Regular cardiac myocyte (primary cell): ENCODE data around the gene MAPK8. TPM values are rescaled to one million over a fixed set of nuclear protein-coding genes. Genes with fewer than 3 reads are reported as not detected.

Experiments
- total RNA-seq: library from RNA; depleted of rRNA; stranded (reverse); fragments of >200 nt; gene quantifications from 2 replicates; pipeline ENCODE4 v1.2.3, GENCODE V29; 2014

Gene MAPK8
- 43.9 and 49.9 TPM in 2 replicates for total RNA-seq

GRCh38 chr10:48306265-48306869 lies at the start of gene MAPK8:
Gene MAPK8 (plus strand): TSS chr10:48306677. CDS start chr10:48401661, 94,984 bp downstream.

GRCh38 chr10:48274636-48275035 lies 31.8 kb upstream of the MAPK8 start, which contains the start of gene FRMPD2:
Gene FRMPD2 (minus strand): TSS chr10:48274696. CDS start chr10:48274567, 129 bp downstream.

Other genes starting within 250 kb of the MAPK8 start
- gene FRMPD2, start 32.0 kb upstream of the MAPK8 start, total RNA-seq: not detected in 2 replicates